ENCODE results near the gene HCRT.

- TF ChIP-seq EZH2 (IDR thresholded peaks at IDR 0.05), result no peak
- TF ChIP-seq, protein P1, sequence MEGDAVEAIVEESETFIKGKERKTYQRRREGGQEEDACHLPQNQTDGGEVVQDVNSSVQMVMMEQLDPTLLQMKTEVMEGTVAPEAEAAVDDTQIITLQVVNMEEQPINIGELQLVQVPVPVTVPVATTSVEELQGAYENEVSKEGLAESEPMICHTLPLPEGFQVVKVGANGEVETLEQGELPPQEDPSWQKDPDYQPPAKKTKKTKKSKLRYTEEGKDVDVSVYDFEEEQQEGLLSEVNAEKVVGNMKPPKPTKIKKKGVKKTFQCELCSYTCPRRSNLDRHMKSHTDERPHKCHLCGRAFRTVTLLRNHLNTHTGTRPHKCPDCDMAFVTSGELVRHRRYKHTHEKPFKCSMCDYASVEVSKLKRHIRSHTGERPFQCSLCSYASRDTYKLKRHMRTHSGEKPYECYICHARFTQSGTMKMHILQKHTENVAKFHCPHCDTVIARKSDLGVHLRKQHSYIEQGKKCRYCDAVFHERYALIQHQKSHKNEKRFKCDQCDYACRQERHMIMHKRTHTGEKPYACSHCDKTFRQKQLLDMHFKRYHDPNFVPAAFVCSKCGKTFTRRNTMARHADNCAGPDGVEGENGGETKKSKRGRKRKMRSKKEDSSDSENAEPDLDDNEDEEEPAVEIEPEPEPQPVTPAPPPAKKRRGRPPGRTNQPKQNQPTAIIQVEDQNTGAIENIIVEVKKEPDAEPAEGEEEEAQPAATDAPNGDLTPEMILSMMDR (IDR thresholded peaks at IDR 0.05), result no peak
- no peak for TF ChIP-seq EZH2phosphoT487 (IDR thresholded peaks at IDR 0.05)
Observed at GRCh38 chr17:42200706-42201457, 15.6 kb upstream of the HCRT start.

Data from neural progenitor cell (in vitro differentiated cells).